GM19035 (cell line): Measurements from ENCODE around the gene LENEP.

ENCODE experiments used
- ATAC-seq: cut with Tn5 transposase; IDR thresholded peaks from one replicate; pipeline ENCODE4 v1.9.1; 2021; ENCODE audit not compliant: unreplicated experiment

LENEP gene

DNA sequence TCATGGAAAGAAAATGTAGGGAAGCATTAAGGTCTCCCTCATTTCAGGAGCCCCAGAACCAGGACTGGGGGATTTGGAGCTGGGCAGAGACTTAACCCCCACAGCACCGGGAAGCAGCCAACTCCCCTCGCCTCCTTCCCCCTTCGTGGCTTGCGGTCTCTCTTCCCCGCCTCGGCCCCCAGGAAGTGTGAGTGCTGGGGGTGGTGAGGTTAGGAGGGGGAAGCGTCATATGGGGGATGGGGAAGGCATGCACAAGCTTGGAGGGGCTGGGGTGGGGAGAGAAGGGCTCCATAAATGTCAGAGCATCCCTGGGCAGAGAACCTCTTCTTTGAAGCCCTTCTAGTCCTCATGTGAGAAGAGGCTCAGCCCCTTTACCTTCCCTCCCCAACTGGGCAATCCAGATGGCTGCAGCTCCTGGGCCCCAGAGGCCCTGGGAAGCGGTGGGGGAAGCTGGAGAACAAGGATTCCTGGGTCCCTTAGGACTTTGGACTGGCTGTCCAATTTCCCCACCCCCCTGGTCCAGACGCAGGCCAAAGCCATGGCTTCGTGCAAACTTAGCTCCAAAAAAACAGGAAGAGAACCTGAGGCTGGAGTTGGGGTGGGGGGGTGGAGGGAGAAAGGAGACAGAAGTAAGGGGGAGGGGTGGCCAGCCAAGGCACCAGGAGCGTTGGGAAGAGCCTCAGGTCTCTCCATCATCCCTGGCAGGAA is 17.0 kb downstream of the LENEP start:
- no peak for ATAC-seq

DNA sequence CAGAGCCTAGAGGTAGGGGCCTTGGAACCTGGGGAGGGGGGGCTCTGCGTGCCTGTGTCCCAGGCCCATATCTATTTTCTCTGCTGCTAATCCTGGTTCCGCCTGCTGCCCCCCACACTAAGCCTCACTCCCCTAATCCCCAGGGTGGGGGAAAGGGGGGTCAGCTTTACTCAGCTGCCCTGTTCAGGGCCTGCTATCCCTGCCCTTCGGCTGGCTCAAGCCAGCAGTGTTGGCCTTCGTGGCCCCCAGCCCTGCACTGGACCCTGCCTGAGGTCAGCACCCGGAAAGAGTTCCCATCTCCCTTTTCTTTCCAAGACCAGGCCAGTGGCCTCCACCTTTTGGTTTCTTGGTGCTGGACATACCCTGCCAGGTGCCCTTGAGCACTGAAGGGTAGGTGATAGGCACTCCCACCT is 17.6 kb downstream of the LENEP start:
- ATAC-seq, result no peak

DNA sequence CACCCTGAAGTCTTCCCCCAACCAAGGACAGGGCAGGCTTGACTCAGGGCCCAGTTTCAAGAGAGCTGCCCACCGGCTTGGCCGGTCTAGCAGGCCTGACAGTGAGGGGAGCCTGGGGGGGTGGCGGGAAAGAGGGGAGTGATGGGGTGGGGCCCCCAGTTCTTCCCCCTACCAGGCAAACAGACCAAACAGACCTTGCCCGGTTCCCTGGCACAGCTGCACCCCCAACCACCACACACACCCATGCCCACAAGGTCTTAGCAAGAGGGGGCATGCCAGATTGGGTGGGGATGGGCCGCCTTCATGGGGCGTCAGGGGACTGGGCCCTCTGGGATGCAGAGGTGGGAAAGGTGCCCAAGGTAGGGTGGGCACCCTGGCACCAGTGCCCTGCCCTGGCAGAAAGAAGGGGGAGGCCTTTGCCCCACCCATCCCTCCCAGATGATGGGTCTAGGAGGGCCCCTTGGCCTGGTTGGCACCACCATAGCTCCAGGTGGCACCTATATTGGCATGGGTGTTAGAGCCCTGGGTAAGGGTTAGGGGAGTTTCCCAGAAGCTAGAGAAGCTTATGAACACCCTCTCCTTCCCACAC is 18.1 kb downstream of the LENEP start:
- ATAC-seq, result no peak

DNA sequence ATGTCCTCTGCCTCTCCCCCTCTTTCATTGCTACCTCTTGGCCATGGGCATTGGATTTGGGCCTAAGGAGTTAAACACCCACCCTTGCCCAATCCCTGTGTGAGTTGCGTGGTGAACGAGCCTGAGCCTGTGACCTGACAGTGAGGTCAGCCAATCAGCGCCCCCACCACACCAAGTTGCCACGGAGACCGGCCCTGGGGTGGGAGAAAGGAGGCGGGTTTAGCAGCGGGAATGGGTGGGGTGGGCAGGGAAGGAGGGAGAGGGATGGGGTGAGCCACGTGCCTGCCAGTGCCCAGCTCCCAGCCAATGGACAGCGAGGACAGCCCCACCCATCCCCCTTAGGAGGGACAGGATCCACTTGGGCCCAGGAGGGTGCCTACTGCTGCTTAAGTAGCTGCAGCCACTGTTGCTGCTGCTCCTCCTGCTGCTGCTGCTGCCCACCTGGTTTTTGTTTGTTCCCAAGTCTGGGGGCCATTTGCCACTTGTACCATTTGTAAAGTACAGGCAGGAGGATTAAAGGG is 18.7 kb downstream of the LENEP start:
- no peak for ATAC-seq

DNA sequence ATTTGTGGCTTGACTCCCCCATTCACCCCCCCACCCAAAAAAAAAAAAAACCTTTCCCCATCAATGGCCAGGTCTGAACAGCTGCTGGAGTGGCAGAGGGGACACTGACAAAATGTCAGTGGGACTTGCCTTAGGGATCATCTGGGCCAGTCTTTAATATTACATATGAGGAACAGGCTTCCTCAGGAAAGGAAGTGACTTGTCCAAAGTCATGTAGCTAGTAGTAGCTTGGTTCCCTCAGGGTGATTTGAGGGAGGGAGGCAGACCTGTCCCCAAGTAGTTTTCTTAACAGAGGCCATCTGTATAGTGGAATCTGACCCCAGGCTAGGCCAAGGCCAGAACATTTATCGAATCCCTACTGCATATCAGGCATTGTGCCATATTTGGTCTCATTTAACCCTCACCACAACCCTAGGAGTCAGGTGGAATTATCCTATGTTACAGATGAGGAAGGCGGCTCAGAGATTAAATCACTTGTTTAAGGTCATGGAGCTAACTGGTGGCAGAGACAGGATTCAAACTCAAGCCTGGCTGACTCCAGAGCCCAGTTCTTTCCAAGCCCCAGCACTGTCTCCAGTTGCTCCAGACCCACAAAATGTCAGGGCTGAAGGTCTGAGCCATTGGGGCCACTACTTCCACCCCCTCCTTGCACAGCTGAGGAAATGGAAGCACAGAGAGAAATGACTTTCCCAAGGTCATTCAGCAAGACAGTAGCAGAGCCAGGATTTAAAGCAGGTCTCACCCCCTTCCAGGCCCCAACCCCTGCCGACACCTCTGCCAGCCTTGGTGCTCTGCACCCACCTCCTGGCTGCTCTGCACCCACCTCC is 19.6 kb downstream of the LENEP start:
- ATAC-seq, result no peak

DNA sequence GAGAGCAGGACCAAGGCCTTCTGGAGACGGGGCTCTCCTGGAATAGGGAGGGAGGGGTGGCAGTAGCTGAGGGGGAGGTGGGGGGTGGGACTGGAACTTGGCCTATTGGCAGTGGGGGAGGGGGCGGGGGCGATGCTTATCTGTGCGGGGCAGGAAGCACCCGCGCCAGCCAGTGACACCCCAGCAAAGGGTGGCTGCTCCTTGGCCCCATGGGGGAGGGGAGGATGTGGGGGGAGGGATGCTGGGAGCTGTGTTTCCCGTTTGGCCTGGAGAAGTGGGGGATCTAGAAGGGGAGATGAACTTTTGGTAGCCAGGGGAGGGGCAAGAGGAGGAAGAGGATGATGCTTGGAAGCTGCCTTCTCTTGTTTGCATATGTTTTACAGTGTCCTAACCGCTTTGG is 20.2 kb downstream of the LENEP start:
- ATAC-seq, result no peak

DNA sequence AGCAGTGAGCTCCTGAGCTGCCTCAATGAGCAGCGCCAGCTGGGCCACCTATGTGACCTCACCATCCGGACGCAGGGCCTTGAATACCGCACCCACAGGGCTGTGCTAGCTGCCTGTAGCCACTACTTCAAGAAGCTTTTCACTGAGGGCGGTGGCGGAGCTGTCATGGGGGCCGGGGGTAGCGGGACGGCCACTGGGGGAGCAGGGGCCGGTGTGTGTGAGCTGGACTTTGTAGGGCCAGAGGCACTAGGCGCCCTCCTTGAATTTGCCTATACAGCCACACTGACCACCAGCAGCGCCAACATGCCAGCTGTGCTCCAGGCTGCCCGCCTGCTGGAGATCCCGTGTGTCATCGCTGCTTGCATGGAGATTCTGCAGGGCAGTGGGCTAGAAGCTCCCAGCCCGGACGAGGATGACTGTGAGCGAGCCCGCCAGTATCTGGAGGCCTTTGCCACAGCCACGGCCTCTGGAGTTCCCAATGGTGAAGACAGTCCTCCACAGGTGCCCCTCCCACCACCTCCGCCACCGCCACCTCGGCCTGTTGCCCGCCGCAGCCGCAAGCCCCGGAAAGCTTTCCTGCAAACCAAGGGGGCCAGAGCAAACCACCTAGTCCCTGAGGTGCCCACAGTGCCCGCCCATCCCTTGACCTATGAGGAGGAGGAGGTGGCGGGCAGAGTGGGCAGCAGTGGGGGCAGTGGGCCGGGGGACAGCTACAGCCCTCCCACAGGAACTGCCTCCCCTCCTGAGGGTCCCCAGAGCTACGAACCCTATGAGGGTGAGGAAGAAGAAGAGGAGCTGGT is 21.5 kb downstream of the LENEP start:
- ATAC-seq, result no peak

DNA sequence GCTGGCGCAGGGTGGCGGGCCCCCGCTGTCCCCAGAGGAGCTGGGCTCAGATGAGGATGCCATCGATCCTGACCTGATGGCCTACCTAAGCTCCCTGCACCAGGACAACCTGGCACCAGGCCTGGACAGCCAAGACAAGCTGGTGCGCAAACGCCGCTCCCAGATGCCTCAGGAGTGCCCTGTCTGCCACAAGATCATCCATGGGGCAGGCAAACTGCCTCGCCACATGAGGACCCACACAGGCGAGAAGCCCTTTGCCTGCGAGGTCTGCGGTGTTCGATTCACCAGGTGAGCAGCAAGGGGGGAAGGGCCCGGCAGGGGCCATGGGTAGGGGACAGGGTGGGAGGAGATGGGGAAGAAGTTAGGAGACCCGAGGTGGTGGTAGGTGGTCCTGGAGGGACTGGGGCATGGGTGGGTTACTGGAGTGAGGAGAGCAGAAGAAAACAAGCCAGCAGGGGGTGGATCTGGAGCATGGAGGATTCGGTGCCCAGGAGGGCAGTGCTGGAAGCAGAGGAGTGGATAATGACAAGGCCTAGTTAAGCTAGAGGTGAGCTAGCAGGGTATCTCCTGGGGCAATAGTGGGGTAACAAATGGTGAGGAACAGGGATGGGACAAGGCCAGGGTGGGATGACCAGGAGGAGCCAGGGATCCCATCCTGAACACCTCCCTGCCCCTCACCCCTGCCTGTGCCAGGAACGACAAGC is 22.3 kb downstream of the LENEP start:
- ATAC-seq, result no peak

DNA sequence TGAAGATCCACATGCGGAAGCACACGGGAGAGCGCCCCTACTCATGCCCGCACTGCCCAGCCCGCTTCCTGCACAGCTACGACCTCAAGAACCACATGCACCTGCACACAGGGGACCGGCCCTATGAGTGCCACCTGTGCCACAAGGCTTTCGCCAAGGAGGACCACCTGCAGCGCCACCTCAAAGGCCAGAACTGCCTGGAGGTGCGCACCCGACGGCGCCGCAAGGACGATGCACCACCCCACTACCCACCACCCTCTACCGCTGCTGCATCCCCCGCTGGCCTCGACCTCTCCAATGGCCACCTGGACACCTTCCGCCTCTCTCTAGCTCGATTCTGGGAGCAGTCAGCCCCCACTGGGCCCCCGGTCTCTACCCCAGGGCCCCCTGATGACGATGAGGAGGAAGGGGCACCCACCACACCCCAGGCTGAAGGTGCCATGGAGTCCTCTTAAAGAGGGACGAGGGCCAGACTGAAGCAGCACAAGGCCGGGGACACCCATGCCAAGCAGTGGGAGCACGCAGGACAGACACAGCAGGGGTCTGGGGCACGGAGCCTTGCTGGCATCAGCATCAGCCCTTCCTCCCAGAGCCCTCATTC is 22.9 kb downstream of the LENEP start:
- no peak for ATAC-seq

DNA sequence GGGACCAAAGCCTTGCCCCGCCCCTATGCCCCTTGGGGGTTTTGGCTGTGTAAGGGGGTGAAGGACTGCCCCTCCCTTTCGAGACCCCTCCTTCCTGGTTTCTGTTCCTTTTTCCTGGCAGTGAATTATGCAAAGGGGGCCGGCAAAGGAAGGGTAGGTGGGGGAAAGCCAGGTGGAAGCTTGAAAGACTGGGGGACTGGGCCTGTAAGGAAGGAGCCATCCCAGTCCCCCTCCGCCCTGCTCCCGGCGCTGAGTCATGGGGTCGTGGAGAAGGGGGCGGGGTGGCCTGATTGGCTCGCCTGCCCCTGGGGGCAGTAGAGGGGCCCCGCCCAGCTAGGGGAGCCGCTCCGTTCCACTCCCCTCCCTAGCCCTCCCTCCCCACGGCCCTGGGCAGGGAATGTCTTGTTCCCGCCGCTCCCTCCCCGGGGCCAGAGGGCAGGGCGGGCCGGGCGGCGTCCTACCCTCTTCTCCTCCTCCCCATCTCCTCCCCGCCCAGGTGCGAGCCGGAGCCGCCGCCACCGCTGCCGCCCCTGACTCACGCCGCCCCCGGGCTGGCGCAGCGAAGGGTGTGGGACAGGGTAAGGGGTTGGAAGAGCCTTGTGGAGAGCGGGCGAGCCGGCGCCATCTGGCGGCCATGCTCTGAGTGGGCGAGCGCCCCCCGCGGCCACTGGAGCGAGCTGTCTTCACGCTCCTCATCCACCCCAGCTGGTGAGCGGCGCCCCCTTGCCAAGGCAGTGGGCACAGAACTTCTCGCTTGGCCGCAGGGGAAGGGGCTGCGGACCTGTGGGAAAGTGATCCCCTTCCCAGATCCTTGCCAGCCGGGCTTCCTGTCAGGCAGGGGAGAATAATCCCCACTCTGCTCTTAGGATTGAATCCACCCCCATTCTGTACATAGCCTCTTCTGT is 23.9 kb downstream of the LENEP start:
- ATAC-seq, result peak; percentile 82

DNA sequence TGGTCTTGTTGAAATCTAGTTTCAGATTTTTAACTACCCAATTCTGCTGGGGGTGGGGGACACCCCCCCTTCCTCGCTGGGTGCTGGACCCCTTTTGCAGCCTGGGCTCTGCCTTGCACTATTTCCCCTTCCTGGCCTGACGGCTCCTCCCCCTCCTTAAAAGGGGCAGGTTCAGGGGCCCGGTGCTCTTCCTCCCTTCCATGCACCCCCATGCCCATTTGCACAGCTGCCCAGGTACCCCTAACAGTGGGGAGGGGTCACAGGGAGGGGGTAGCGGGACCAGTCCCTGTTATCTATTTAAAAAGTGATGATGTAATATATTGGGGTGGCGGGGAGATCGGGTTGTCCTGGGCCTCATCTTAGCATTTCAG is 24.5 kb downstream of the LENEP start:
- peak; percentile 22 for ATAC-seq

DNA sequence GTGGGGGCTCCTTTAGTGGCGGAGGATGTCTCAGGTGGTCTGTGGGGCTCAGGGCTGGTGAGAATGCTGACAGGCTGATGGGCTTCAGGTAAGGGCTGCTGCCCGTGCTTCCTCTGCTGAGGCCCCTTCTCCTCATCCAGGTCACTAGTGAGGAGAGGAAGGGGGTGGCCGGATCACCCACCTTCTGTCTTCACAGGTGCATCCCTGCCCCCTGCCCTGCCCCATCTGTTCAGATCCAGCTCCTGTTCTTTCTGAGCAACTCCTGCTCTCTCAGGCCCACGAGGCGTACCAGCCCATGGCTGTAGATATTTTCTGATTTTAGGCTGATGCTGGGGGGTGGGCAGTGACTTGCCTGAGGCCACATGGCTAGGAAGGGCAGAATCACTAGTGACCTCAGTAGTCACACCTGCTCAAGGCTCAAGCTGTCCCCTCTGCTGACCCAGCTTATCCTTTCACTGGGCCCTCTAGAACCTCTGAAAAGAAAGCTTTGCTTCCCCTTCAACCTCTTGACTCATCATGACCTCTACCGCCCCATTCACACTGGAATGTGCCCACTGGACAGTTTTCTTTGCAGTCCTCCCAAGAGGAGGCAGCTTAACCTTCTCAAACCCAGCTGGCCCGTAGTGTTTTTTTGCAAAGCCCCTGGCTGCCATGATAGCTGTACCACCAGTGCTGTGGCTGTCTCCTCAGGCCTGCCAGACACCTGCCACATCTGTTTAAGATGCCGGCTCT is 25.4 kb downstream of the LENEP start:
- no peak for ATAC-seq

DNA sequence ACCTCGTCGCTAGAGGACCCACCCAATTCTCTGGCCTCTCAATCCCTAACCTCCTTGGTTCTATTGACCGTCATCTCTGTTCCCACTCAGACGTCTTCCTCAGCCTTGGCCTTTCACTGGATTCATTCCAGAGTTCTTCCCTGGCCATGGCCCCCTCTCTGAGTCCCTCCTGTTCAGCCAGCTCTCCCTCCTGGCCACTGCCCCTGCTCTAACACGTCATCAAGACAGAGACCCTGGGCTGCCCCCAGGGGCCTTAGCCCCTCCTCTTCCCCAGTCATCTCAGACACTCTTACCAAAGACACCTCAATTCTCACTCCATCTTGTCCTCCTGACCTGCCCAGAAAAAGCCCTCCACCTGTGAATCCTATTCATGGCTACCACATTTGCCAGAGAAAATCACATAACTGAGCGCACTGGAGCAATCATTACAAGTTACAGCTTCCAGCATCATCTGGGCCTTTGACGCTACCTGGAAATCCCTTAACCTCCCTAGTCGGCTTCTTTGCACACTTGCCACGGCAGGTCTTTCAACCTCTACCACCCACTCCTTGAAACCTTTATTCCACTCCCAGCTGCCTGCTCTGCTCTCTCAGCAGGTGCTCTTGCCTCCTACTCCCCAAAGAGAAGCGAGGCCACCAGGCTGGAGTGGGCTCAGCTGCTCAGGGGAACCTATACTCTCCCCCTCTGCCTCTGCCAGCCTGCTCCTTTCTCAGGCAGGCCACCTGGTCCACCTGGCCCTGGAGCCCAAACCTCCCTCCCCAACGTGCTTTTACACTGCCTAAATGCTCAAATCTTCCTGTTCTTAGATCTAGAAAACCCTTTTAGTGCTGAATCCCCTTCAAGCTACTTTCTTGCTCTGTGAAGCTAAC is 26.2 kb downstream of the LENEP start:
- no peak for ATAC-seq

DNA sequence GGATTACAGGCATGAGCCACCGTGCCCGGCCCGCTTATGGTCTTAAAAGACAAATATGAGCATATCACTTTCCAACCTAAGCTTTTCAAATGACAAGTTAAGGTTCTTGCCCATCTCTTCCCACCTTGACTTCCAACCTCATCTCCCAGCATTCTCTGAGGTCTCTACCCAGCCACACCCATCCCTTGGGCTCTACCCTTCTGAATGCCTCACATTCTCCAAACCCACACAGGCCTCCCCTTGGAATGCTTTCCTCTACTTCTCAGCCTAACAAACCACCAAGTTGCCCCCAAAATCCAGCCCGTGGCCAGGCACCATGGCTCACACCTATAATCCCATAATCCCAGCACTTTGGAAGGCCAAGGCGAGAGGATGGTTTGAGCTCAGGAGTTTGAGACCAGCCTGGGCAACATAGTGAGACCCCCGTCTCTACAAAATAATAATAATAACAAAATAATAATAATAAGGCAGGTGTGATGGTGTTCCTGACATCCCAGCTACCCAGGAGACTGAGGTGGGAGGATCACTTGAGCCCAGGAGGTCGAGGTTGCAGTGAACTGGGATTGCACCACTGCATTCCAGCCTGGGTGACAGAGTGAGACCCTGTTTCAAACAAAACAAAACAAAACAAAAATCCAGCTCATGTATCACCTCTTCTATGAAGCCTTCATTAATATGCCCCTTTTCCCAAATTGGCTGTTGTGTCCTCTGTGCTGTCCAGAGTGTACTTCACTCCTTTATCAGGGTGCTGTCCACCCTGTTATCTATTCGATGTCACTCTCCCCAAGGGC is 28.9 kb downstream of the LENEP start:
- no peak for ATAC-seq

DNA sequence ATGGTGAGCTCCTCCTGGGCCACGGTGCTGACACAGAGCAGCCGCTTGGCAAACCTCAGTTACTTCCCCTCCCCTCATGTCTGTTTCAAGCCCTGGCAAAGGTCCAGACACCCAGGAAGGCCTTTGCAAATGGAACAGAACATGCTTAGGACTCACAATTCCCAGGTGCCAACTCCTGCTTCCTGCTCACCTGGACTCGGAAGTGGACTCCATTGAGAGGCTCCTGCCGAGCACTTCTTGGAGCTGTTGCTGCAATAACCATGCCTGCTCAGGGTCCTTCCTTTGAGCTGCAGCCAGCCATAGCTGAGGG is 29.5 kb downstream of the LENEP start:
- no peak for ATAC-seq

DNA sequence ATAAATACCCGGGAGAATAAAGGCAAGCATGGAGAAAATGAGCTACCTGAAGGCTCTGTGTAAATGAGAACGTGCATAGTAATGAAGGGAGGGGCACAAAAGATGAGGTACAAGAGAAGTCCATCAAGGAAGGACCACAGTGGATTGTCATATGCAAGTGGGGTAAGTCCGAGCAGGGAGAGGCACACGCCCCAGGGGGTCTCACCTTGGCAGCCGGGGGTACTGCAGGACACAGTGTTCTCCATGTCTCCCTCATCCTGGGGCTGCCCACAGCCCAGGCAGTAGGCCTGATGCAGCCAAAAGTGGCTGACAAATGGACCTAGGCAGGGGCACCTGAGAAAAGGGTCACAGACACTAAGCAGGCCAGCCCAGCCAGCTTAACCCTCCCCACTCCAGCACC is 30.2 kb downstream of the LENEP start:
- no peak for ATAC-seq

DNA sequence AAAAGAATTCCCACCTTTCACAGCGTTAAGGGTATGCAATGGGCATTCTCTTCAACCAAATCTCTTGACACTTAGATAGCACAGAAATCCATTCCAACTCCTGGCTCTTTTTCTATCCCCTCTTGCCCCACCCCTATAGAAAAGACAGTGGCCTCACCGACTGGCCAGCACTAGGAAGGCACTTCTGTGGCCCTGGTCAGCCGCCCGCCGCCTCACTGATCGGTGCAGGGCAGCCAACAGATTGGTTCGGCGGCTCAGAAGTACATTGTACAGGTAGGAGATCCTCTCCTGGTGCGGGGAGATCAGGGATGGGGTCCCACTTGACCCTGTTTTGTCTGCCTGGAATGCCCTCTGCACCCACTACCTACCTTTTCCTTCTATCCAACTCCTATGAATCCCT is 30.9 kb downstream of the LENEP start:
- no peak for ATAC-seq
